GM18502 (cell line): ENCODE measurements around the gene ADSS2.
"Not testable (repeated sequence)": the region's sequence is repeated elsewhere in the genome, so short reads cannot be mapped to it uniquely, and the experiment has no call there.

ENCODE experiments used
- ATAC-seq: cut with Tn5 transposase; IDR thresholded peaks from one replicate; pipeline ENCODE4 v1.9.1; 2021; ENCODE audit warnings: mild to moderate bottlenecking; ENCODE audit not compliant: unreplicated experiment, poor library complexity

Gene ADSS2

DNA sequence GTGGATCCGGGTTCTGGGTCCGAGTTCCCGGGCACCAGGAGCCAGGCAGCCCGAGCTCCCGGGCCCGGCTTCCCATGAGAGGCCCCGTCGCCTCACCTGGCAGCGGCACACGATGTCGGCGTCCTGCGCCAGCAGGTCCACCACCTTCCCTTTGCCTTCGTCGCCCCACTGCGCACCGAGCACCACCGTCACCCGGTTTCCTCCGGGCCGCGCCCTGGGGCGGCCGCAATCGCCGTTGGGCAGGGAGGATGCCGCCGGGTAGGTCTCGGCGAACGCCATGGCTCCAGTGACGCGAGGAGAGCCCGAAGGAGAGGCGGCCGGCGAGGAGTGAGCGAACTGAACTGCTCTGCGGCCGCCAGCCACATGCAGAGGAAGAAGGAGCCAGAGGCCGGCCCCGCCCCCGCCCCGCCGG lies at the start of gene ADSS2:
Gene ADSS2 (minus strand): TSS at position 371 of the 412 bp plus-strand sequence. CDS start 92 bp downstream, at position 279.
- no peak for ATAC-seq

DNA sequence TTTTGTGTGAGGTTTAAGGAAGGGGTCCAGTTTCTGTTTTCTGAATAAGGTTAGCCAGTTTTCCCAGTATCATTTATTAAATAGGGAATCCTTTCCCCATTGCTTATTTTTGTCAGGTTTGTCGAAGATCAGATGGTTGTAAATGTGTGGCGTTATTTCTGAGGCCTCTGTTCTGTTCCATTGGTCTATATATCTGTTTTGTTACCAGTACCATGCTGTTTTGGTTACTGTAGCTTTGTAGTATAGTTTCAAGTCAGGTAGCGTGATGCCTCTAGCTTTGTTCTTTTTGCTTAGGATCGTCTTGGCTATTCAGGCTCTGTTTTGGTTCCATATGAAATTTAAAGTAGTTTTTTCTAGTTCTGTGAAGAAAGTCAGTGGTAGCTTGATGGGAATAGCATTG lies 48.8 kb upstream of the ADSS2 start:
- ATAC-seq: not testable (repeated sequence)

DNA sequence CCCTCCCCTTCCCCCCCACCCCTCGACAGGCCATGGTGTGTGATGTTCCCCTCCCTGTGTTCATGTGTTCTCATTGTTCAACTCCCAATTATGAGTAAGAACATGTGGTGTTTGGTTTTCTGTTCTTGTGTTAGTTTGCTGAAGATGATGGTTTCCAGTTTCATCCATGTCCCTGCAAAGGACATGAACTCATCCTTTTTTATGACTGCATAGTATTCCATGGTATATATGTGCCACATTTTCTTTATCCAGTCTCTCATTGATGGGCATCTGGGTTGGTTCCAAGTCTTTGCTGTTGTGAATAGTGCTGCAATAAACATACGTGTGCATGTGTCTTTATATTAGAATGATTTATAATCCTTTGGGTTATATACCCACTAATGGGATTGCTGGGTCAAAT lies 47.8 kb upstream of the ADSS2 start:
- not testable (repeated sequence) for ATAC-seq

DNA sequence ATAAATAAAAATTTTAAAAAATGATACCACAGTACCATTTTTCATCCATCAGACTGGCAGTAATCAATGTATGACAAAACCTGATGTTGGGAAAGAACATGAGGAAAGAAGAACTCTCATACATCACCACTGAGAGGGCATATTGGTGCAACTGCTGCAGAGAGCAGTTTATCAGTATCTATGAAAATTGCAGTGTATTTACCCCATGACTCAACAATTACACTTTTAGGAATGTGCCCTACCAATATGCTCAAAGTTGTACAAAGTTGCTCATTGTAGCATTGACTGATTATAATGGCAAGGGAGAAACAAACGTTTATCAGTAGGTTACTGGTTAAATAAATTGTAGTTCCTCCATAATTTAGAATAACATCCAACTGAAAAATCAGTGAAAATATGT lies 46.1 kb upstream of the ADSS2 start:
- ATAC-seq: no peak

DNA sequence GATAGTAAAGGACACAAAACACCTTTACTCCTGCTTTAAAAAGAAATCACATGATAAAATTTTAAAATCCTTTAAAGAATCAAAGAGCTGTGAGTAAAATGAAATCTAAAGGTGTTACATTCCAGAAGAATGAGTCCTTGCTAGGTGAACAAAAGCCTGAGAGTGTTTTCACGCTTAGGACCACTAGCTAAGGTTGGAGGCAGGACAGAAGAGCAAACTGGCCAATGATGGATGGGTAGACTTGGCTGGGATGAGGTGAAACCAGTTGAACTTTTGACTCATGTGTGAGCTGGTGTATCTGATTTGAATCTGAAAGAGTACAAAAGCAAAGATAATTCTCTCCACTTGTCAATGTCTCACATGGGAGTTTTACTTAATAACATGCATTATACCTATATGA lies 44.5 kb upstream of the ADSS2 start:
- ATAC-seq: no peak

DNA sequence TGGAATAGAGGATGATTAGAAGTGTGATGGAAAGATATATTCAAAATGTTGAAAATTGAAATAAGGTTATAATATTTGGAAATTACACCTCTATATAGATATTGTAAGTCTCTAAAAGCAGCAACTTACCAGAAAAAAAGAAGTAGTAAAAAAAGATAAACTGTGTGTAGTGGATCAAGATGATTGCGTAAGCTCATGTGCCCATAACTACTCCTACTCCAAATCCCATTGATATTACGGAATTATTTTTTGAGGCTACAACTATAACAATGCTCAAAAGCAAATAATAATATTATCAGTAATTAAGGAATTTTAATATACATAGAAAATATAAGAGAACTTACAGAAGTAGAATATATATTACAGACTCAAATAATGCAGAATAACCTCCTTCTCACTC lies 42.9 kb upstream of the ADSS2 start:
- no peak for ATAC-seq

DNA sequence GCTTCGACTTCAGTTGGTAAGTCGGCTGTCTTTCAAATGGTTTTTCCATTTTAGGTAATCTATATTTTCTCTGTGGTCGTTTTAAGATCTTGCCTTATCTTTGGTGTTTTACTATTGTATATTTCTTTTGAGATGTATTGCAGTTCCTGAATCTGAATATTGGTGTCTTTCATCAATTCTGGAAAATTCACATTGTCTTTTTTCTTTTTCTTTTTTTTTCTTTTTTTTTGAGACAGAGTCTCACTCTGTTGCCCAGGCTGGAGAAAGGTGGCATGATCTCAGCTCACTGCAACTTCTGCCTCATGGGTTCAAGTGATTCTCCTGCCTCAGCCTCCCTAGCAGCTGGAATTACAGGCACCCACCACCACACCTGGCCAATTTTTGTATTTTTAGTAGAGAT lies 33.3 kb upstream of the ADSS2 start:
- not testable (repeated sequence) for ATAC-seq

DNA sequence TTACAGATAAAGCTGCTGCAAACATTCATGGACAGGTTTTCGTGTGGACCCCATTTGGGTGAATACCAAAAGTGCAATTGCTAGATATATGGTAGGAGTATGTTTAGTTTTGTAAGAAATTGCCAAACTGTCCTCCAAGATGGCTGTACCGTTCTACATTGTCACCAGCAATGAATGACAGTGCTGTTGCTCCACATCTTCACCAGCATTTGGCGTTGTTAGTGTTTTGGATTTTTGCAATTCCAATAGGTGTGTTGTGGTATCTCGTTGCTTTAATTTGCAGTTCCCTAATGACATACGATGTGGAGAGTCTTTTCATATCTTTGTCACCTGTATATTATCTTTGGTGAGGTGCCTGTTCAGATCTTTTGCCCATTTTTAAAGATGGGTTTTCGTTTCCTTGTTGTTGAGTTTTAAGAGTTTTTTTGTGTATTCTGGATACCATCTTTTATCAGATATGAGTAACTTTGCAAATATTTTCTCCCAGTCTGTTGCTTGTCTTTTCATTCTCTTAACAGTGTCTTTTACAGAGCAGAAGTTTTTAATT lies 21.4 kb upstream of the ADSS2 start:
- ATAC-seq: no peak

DNA sequence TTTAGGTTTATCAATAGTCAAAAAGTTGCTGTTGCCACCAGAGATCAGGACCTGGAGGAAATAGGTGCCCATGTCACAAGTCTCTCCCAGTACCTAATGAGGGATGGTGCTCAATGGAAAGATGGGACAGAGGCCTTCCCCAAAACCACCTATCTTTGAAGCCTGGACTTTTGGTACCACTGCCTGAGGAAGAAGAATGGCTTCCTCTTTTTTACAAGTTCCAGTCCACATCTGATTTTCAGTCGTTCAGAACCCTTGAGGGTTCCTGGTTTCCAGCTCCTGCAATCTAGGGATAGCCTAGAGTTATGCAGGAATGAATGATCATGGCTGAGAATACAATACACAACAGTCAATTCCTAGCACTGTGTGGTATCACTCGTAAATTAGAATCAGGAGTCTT lies 15.0 kb upstream of the ADSS2 start:
- ATAC-seq: no peak

DNA sequence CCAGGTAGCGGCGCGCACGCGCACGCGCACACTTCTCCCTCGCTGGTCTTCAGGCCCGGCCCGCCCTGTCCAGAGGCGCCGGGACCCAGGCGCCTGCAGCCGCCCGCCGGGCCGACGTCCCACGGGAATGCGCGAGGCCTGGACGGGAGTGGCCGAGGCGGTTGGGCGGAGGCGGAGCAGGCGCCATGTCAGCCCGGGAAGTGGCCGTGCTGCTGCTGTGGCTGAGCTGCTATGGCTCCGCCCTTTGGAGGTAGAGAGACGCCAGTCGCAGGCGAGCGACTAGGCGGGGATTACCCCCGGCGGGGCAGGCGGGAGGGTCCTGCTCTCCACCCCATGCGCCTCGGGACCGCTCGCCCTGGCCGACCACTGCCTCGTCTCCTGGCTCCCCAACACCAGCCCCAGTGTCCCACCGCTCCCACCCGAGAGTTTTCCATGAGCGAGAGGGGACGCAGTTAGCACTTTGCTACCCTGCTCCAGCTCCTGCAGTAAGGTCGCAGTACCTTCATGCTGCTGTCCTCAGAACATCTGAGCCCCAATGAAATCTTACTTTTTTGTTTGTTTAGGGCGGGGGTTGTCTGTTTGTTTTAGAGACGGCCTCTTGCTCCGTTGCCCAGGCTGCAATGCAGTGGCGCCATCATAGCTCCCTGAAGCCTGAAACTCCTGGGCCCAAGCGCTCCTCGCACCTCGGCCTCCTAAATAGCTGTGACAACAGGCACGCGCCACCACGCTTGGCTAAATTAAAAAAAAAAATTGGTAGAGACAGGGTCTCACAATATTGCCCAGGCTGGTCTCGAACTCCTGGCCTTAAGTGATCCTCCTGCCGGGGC lies 9.7 kb upstream of the ADSS2 start, which contains the start of gene CATSPERE:
Gene CATSPERE (plus strand): TSS at position 29 of the 827 bp plus-strand sequence. CDS start 157 bp downstream, at position 186.
- peak; percentile 99 for ATAC-seq

DNA sequence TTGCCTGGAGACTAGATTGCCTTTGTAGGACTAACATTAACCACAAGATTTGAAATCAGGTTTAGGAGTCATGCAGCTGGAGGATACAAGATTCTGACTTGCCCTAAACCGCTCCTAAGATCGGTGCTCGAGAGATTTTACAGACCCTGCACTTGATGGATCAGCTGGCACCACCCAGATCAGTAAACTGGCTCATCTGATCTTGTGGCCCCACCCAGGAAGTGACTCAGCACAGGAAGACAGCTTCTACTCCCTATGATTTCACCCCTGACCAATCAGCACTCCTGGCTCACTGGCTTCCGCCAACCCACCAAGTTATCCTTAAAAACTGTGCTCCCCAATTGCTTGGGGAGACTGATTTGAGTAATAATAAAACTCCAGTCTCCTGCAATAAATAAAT lies 8.5 kb upstream of the ADSS2 start:
- no peak for ATAC-seq

DNA sequence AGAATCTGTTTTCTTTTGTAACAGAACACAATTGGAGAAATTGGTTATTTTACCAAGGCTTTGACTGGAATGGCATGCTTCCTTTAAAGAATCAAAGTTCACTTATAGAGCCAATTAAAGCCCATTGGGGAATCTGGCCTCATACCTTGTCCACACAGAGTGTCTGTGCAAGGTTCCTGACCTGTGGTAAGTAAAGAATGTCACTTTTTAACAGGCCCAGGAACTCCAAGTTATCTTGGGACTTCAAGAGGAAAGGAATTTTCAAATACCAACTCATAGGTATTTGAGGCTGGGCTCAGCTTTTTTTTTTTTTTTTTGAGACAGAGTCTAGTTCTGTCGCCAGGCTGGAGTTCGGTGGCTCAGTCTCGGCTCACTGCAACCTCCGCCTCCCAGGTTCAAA lies 7.1 kb upstream of the ADSS2 start:
- ATAC-seq: no peak

DNA sequence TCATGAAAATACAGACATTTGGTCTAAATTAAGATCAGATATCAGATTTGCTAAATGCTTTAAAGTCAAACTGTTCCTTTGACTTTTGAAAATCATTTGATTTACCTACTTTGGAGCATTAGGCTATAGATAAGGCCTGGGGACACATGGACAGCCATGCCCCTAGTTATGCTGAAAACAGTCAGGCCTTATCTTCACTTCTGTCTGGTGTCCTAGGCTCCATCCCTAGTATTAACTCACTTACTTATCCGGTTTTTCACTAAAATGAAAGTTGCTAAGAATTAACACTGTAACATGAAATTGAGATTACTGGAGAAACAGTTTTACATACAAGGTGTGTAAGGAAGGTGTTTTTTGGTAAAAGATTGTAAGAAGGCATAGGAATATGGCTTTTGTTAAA lies 4.9 kb upstream of the ADSS2 start:
- no peak for ATAC-seq

DNA sequence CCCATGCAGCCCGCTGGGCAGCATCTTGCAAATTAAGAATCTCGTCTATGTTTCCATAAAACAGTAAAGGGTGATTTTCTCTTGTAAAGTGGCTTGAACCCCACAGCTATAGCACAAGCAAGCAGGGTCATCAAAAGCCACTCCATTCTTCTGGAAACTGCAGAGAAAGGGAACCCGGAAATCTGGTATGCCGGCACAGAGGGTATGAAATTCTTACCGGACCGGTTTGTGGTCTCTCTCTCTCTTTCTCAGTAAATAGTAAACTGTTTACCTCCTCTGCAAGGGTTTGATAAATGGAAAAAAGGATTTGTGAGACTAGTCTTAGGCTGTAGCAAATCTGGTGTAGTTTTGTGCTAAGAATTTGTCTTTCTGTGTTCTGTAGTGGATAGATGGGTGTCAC lies 2.7 kb upstream of the ADSS2 start:
- ATAC-seq: no peak

DNA sequence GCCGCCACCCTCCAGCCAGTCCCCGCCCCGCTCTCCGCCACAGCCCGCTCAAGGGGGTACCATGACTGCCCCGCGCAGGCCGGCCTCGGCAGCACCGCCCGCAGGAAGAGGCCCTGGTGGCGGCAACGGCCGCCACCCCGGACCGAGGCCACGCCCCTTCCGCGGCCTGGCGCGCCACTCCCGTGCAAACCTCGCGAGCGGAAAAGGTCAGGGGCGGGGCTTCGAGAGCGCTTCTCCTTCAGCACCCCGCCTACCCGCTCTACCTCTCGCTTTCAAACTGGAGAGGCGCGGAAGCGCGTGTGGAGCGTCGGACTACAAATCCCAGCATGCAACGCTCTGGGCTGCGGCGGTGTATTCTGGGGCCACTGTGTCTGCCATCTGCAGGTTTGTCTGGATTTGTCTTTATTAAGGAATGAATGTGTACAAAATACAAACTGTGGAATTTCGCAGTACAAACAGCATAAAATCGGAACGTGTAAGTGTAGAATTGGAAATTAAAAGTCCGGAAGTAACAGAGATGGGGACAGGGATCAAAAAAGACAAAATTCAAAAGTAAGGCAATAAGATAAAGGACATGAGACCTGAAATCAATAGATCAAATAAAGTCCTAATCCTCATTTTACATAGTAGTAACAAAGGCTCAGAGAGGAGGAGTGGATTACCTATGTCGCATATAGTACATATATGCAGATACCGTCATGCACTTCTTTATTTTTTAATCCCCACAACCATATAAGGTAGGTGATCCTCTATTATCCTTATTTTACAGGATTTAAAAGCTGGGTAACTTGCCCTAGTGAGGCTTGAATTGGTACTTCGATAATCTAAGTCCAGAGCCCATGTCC lies 464 bp upstream of the ADSS2 start:
- peak; percentile 94 for ATAC-seq

DNA sequence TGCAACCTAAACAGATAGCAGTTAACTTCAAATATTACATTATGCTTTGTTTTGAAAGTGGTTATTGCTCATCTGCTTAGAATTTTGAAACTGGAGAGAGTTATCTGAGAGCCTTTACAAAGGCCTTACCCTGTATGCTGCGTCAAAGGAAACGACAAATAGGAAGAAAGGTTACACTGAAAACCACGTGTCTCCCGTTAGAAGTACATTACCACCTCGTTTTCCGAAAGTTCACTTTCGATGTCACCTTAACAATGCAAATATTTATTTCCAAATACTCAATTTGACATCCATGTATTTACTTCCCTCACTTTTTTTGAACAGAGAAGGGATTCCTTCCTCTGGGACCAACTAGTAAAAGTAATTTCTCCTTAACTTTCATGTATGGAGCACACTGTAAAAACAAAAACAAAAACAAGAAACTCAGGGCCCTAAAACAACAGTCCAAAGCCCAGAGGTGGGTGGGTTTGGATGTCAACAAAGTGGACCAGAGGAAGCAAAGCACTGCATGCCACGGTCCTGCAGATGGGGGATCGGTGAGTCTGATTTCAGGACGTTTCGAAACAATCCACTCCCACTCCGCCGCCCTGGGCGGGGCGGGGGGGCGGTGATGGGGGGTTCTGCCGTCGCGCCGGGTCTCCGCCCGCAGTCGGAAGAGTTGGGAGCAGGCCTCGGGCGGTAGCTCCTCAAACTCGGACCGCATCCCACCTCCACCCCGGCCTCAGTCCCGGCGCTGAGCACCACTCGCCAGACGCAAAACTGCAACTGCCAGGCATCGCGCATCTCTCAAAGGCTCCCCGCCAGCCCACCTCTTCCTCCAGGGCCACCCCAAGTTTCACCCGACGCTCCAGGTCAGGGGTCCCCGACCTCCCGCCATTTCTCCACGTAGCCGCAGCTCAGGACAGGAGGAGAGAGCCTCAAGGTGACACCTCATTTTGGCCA lies 841 bp downstream of the ADSS2 start:
- ATAC-seq: peak; percentile 22

DNA sequence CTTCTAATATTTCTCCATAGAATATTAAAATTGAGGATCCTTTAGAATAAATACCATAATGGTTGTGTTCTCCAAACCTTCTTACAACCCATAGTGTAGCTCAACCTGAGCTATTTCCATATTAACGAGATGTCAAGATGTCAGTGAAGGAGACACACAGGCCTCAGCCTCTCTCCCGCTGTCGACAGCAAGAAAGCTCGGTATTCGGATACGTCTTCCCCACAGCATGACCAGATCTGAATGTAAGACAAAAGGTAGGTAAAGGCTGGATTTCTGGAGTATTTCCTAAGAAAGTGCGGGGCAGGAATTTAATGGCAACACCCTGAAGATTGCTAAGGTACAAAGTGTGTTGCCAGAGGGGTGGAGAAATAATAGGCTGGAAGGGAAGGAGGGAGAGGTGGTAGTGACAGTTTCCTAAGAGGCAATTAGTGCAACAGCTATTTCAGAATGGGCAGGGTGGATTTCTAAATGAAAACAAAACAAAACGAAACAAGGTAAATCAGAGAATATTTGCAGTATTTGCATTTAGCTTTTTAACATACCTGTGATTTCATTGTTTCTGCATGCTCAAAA lies 1.7 kb downstream of the ADSS2 start:
- no peak for ATAC-seq

DNA sequence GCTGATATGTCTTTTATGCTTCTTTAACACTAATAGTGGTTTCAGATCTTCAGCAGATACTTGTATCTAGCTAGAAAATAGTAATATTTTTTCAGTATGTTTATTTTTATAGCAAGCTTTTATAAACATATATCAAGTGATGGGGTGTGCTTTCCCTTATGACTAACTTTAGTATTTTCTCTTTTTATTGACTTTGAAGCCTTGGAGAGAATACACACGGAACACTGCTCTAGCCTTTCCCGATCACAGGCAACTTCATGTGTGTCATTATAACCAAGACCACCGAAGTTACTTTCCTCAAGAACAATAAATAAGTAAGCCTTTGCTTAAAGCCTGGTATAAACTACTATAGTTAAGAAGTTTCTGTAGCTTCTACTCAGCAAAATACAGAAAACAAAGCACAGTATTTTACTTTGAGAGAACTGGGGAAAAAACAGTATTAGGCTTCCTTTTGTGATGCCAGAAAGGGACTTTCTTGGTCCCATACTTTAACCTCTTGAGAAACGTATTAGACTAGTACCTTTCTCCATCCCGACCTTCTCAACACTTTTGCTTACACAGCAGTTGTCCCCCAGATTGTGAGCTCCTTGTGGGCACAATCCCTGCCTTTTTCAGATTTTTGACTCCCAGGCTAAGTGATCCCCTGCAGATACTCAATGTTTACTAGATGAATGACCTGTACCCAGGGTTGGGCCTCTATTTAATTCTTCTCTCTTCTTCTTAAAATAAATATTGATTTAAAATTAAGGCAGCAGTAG lies 3.3 kb downstream of the ADSS2 start:
- ATAC-seq: no peak

DNA sequence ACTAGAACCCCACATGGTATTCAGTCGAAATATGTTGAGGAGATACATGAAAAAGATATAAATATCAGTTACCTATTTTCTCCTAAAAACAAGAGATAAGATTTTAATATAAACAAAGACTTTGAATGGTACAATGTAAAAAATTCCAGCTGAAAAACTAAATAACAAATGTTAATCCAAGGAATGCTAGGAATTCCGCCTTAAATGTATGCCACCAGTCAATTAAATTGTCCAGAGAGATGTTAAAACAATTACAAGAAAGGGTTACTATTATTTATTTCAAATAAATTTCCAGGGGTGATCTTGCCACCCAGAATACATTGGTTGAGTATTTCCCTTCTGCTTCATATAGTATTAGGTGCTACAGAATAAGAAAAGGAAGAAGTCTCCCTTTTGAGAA lies 4.2 kb downstream of the ADSS2 start:
- no peak for ATAC-seq
